ENCODE measurements around the gene BMPER. TPM values are rescaled to one million over a fixed set of nuclear protein-coding genes. Genes with fewer than 3 reads are reported as not detected.

BMPER gene
- 0.40 and 0.44 TPM in 2 replicates for total RNA-seq

GRCh38 chr7:33905389-33906032, at the start of gene BMPER:
BMPER (plus strand) TSS chr7:33905539; CDS start chr7:33905614, 75 bp downstream.
- DNase-seq (ENCODE audit: low read depth in 2 of 2), result peak in 1 of 2 donors; percentile 34

- no peak for DNase-seq (ENCODE audit: low read depth in 2 of 2)
Observed at GRCh38 chr7:33861947-33862346, 43.4 kb upstream of the BMPER start.

- DNase-seq (ENCODE audit: low read depth in 2 of 2), result no peak
Observed at GRCh38 chr7:33862946-33863814, 42.2 kb upstream of the BMPER start.

GRCh38 chr7:33868166-33868565, 37.2 kb upstream of the BMPER start:
- no peak for DNase-seq (ENCODE audit: low read depth in 2 of 2)

GRCh38 chr7:33869176-33869575, 36.2 kb upstream of the BMPER start:
- no peak for DNase-seq (ENCODE audit: low read depth in 2 of 2)

GRCh38 chr7:33870120-33870519, 35.2 kb upstream of the BMPER start:
- DNase-seq (ENCODE audit: low read depth in 2 of 2), result no peak

- no peak for DNase-seq (ENCODE audit: low read depth in 2 of 2)
Observed at GRCh38 chr7:33872870-33873269, 32.5 kb upstream of the BMPER start.

GRCh38 chr7:33873518-33873917, 31.8 kb upstream of the BMPER start:
- no peak for DNase-seq (ENCODE audit: low read depth in 2 of 2)

GRCh38 chr7:33873981-33874750, 31.2 kb upstream of the BMPER start:
- DNase-seq (ENCODE audit: low read depth in 2 of 2), result no peak

GRCh38 chr7:33874943-33875342, 30.4 kb upstream of the BMPER start:
- no peak for DNase-seq (ENCODE audit: low read depth in 2 of 2)

GRCh38 chr7:33876596-33877274, 28.6 kb upstream of the BMPER start:
- no peak for DNase-seq (ENCODE audit: low read depth in 2 of 2)

- no peak for DNase-seq (ENCODE audit: low read depth in 2 of 2)
Observed at GRCh38 chr7:33880787-33881186, 24.6 kb upstream of the BMPER start.

- peak in 1 of 2 donors; percentile 13 for DNase-seq (ENCODE audit: low read depth in 2 of 2)
Observed at GRCh38 chr7:33881316-33881715, 24.0 kb upstream of the BMPER start.

- peak in 1 of 2 donors; percentile 55 for DNase-seq (ENCODE audit: low read depth in 2 of 2)
Observed at GRCh38 chr7:33882040-33882837, 23.1 kb upstream of the BMPER start.

- no peak for DNase-seq (ENCODE audit: low read depth in 2 of 2)
Observed at GRCh38 chr7:33882950-33883670, 22.2 kb upstream of the BMPER start.

GRCh38 chr7:33883671-33883965, 21.7 kb upstream of the BMPER start:
- DNase-seq (ENCODE audit: low read depth in 2 of 2), result peak in 1 of 2 donors; percentile 8

- DNase-seq (ENCODE audit: low read depth in 2 of 2), result no peak
Observed at GRCh38 chr7:33885290-33886148, 19.8 kb upstream of the BMPER start.

GRCh38 chr7:33886149-33886623, 19.2 kb upstream of the BMPER start:
- peak in 1 of 2 donors; percentile 24 for DNase-seq (ENCODE audit: low read depth in 2 of 2)

Data from lung microvascular endothelial cell (primary cell).